ENCODE results near the gene SUPT16H. TPM values are rescaled to one million over a fixed set of nuclear protein-coding genes. Genes with fewer than 3 reads are reported as not detected.

SUPT16H gene
- total RNA-seq, 1 experiment from 2014 or later, result 210 TPM

DNA sequence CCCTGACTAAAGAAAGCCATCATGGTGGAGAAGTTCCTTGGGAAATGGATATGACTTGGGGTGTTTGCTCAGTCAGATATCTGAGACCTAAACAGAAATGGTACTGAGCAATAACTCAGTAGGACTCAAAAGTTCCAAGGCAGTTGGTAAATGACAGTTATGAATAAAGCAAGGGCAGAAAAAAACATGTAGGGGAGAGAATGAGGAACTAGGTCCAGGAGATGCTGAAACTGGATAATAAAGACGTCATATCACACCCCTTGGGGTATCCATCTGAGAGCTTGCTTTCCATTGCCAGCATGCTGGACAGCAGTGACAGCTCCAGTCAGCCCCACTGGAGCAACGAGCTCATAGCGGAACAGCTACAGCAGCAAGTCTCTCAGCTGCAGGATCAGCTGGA, 66.4 kb downstream of the SUPT16H start:
- DNase-seq, result no peak
- Histone ChIP-seq H3K9ac (ENCODE audit: extremely low read depth, insufficient read length, low read length) (no peak overlapping the region), H3K4me1 (ENCODE audit: insufficient read depth, low read length) (peaks cover 3% of the 10 kb centered on the region; the same call in 1 of the 2 replicates), H3K56ac (ENCODE audit: insufficient read length, low read depth, low read length) (no peak overlapping the region), H3K79me1 (ENCODE audit: insufficient read depth, low read depth, low read length, poor library complexity, severe bottlenecking) (no peaks in the 10 kb centered on the region), H2BK20ac (ENCODE audit: low read depth, low read length, poor library complexity, severe bottlenecking) (no peak overlapping the region), H2AFZ (ENCODE audit: low read length) (no peak overlapping the region), H3K23ac (ENCODE audit: insufficient read length, low read depth, low read length) (no peak overlapping the region), H4K20me1 (ENCODE audit: control insufficient read depth, insufficient read depth, insufficient read length) (no peaks in the 10 kb centered on the region), H3T11ph (ENCODE audit: low read length) (no peak overlapping the region), H4K8ac (replicated peaks; ENCODE audit: insufficient read length, low read depth, low read length) (no peak overlapping the region), H4K91ac (ENCODE audit: insufficient read length, low read depth, low read length) (no peak overlapping the region), H2BK15ac (ENCODE audit: low read depth, low read length) (no peak overlapping the region), H3K14ac (ENCODE audit: insufficient read depth, low read length) (no peak overlapping the region), H3K9me3 (ENCODE audit: control insufficient read depth, low read depth, low read length) (no peaks in the 10 kb centered on the region), H2BK5ac (ENCODE audit: insufficient read length, low read length) (no peak overlapping the region), H2BK12ac (ENCODE audit: insufficient read length, low read depth, low read length) (no peak overlapping the region), H3K4me2 (ENCODE audit: insufficient read depth, insufficient read length, low read length) (no peak overlapping the region), H4K5ac (ENCODE audit: insufficient read length, low read depth, low read length) (no peak overlapping the region), H3K4ac (ENCODE audit: low read depth, low read length) (no peak overlapping the region), H2AK5ac (ENCODE audit: insufficient read length, low read length) (no peak overlapping the region), H3K79me2 (ENCODE audit: insufficient read depth, low read length) (no peaks in the 10 kb centered on the region), H3K27ac (ENCODE audit: insufficient read length, low read depth, low read length) (no peak overlapping the region), H2BK120ac (ENCODE audit: low read depth, low read length, poor library complexity, severe bottlenecking) (no peak overlapping the region), H3K23me2 (ENCODE audit: insufficient read length, low read depth, low read length, poor library complexity, severe bottlenecking) (no peaks in the 10 kb centered on the region), H3K18ac (ENCODE audit: insufficient read length, low read depth, low read length) (no peak overlapping the region), H3K27me3 (ENCODE audit: insufficient read depth, low read length) (no peaks in the 10 kb centered on the region)
- TF ChIP-seq, protein P1, sequence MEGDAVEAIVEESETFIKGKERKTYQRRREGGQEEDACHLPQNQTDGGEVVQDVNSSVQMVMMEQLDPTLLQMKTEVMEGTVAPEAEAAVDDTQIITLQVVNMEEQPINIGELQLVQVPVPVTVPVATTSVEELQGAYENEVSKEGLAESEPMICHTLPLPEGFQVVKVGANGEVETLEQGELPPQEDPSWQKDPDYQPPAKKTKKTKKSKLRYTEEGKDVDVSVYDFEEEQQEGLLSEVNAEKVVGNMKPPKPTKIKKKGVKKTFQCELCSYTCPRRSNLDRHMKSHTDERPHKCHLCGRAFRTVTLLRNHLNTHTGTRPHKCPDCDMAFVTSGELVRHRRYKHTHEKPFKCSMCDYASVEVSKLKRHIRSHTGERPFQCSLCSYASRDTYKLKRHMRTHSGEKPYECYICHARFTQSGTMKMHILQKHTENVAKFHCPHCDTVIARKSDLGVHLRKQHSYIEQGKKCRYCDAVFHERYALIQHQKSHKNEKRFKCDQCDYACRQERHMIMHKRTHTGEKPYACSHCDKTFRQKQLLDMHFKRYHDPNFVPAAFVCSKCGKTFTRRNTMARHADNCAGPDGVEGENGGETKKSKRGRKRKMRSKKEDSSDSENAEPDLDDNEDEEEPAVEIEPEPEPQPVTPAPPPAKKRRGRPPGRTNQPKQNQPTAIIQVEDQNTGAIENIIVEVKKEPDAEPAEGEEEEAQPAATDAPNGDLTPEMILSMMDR (conservative IDR thresholded peaks at IDR 0.05), result no peak
- Mint-ChIP-seq H3K36me3 (ENCODE audit: insufficient read depth in 1 of 3, low read depth in 3 of 3) (no peaks in the 10 kb centered on the region), H3K27ac (no peak overlapping the region), H3K4me1 (peaks cover 14 to 15% of the 10 kb centered on the region in 2 experiments), H3K27me3 (ENCODE audit: low read depth) (no peaks in the 10 kb centered on the region; the same call in 1 of the 2 replicates), H3K4me3 (no peak overlapping the region), H3K9me3 (peaks cover 0 to 2% of the 10 kb centered on the region in 2 experiments; a peak in 1 of 5 replicates)
- no CpG with 5 or more reads among the region's 3 CpGs for WGBS (ENCODE audit: extremely low coverage, insufficient read length, low lambda C conversion rate)
